Measurements from ENCODE around the gene TRPM2. TPM values are rescaled to one million over a fixed set of nuclear protein-coding genes. Genes with fewer than 3 reads are reported as not detected.

Gene TRPM2
- total and polyA plus RNA-seq, 2 of the 4 experiments (the other 2 are of a cell fraction): not detected

- no peak overlapping the region for H4K5ac ChIP-seq (ENCODE audit: low read depth, low read length)
- in situ Hi-C loops (cut with MboI; ENCODE audit: low sequenced_read_pairs) (no loop called here), intact Hi-C loops (cut with micrococcal nuclease) (no loop called here), dilution Hi-C loops (cut with HindIII; ENCODE audit: low sequenced_read_pairs, unreplicated experiment) (no loop called here)
- no peak overlapping the region for H4K91ac ChIP-seq (ENCODE audit: insufficient read depth, low read depth, low read length)
- H3K79me1 ChIP-seq (ENCODE audit: low read depth in 1 of 2, low read length in 2 of 2): no peaks in the 10 kb centered on the region
- no peak overlapping the region for H3K18ac ChIP-seq (ENCODE audit: low read depth, low read length)
- H3K9ac ChIP-seq (ENCODE audit: low read depth, low read length): no peak overlapping the region
- no peak overlapping the region for H3K4me2 ChIP-seq (ENCODE audit: low read depth, low read length)
- ATAC-seq (ENCODE audit: low read depth) (no peak), DNase-seq (no peak)
- H3K4me3 ChIP-seq (ENCODE audit: insufficient read depth, low read depth, low read length): no peak overlapping the region
- H3K4ac ChIP-seq (ENCODE audit: low read depth, low read length): no peak overlapping the region
- H3K27me3 ChIP-seq (ENCODE audit: control insufficient read depth, insufficient read depth, low read length): no peaks in the 10 kb centered on the region
- no peaks in the 10 kb centered on the region for H3K9me1 ChIP-seq (ENCODE audit: insufficient read depth, low read length)
- no peak overlapping the region for H3K56ac ChIP-seq (ENCODE audit: extremely low read depth, insufficient read depth, low read length)
- H3K14ac ChIP-seq (replicated peaks; ENCODE audit: low read depth, low read length): no peak overlapping the region
- 81% methylated on average over 13 of the region's 28 CpGs; no CpG with 5 or more reads in 1 of the 2 experiments for WGBS, 2 experiments (ENCODE audit: extremely low coverage in 2 of 2, insufficient read length in 1 of 2)
- no peaks in the 10 kb centered on the region for H3K36me3 ChIP-seq (ENCODE audit: control insufficient read depth, insufficient read depth, low read length)
- no peak overlapping the region for H4K8ac ChIP-seq (ENCODE audit: low read depth in 2 of 2, low read length in 2 of 2)
- H3K27ac ChIP-seq (ENCODE audit: insufficient read depth, low read length): no peak overlapping the region
- no peak overlapping the region for H2BK15ac ChIP-seq (ENCODE audit: low read depth, low read length)
- no peak overlapping the region for H2AK9ac ChIP-seq (replicated peaks; ENCODE audit: low read depth, low read length, poor library complexity)
- H2BK20ac ChIP-seq (ENCODE audit: low read depth, low read length): no peak overlapping the region
- no peak overlapping the region for H3K23ac ChIP-seq (ENCODE audit: low read depth, low read length)
- H2AFZ ChIP-seq (replicated peaks; ENCODE audit: low read length, poor library complexity): no peak overlapping the region
- ChIA-PET POLR2A (ENCODE audit: unreplicated experiment) (no interaction called here), CTCF (no interaction called here)
- peaks cover 25% of the 10 kb centered on the region; the same call in 1 of the 2 replicates for H3K9me3 ChIP-seq (ENCODE audit: control insufficient read depth, insufficient read depth, low read length)
- H2BK5ac ChIP-seq (ENCODE audit: low read depth, low read length, poor library complexity, severe bottlenecking): no peak overlapping the region
- H2AK5ac ChIP-seq (ENCODE audit: low read depth, low read length): no peak overlapping the region
- no peaks in the 10 kb centered on the region for H3K4me1 ChIP-seq (ENCODE audit: control insufficient read depth, insufficient read depth, low read length)
- BruUV-seq (replicated peaks): no TSS peak
- TF ChIP-seq NFE2L2 (IDR thresholded peaks at IDR 0.05; ENCODE audit: low read depth, low read length) (no peak), RFX5 (IDR thresholded peaks at IDR 0.05; ENCODE audit: low read depth, low read length) (no peak), RCOR1 (IDR thresholded peaks at IDR 0.05; ENCODE audit: insufficient replicate concordance, low read length) (no peak), POLR2A (IDR thresholded peaks at IDR 0.05; ENCODE audit: low read depth, low read length) (no peak), FOS (IDR thresholded peaks at IDR 0.05; ENCODE audit: low read depth, low read length) (no peak), MAZ (IDR thresholded peaks at IDR 0.05; ENCODE audit: borderline replicate concordance, low read depth, low read length) (no peak)
- TF ChIP-seq, protein P1, sequence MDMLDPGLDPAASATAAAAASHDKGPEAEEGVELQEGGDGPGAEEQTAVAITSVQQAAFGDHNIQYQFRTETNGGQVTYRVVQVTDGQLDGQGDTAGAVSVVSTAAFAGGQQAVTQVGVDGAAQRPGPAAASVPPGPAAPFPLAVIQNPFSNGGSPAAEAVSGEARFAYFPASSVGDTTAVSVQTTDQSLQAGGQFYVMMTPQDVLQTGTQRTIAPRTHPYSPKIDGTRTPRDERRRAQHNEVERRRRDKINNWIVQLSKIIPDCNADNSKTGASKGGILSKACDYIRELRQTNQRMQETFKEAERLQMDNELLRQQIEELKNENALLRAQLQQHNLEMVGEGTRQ (IDR thresholded peaks at IDR 0.05; ENCODE audit: low read depth, low read length): no peak
- TF ChIP-seq, protein P2, sequence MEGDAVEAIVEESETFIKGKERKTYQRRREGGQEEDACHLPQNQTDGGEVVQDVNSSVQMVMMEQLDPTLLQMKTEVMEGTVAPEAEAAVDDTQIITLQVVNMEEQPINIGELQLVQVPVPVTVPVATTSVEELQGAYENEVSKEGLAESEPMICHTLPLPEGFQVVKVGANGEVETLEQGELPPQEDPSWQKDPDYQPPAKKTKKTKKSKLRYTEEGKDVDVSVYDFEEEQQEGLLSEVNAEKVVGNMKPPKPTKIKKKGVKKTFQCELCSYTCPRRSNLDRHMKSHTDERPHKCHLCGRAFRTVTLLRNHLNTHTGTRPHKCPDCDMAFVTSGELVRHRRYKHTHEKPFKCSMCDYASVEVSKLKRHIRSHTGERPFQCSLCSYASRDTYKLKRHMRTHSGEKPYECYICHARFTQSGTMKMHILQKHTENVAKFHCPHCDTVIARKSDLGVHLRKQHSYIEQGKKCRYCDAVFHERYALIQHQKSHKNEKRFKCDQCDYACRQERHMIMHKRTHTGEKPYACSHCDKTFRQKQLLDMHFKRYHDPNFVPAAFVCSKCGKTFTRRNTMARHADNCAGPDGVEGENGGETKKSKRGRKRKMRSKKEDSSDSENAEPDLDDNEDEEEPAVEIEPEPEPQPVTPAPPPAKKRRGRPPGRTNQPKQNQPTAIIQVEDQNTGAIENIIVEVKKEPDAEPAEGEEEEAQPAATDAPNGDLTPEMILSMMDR (conservative IDR thresholded peaks at IDR 0.05; ENCODE audit: low read depth, low read length): no peak
- H4K20me1 ChIP-seq (ENCODE audit: insufficient read depth, low read length): no peaks in the 10 kb centered on the region
- H2BK120ac ChIP-seq (ENCODE audit: low read depth, low read length): no peak overlapping the region
Observed at GRCh38 chr21:44427241-44428120, 74.1 kb downstream of the TRPM2 start.

All from IMR-90 (cell line).